Activated CD4-positive, alpha-beta T cell treated with anti-CD3 and anti-CD28 coated beads, Interleukin-2, amount 50 U/mL, for 1 hour (primary cell): ENCODE data around the gene COL16A1.
"Not testable (repeated sequence)": the region's sequence is repeated elsewhere in the genome, so short reads cannot be mapped to it uniquely, and the experiment has no call there.

Experiments
- DNase-seq: peaks from one replicate; pipeline ENCODE4 v3.0.0-alpha.2; 2020

The COL16A1 gene

DNA sequence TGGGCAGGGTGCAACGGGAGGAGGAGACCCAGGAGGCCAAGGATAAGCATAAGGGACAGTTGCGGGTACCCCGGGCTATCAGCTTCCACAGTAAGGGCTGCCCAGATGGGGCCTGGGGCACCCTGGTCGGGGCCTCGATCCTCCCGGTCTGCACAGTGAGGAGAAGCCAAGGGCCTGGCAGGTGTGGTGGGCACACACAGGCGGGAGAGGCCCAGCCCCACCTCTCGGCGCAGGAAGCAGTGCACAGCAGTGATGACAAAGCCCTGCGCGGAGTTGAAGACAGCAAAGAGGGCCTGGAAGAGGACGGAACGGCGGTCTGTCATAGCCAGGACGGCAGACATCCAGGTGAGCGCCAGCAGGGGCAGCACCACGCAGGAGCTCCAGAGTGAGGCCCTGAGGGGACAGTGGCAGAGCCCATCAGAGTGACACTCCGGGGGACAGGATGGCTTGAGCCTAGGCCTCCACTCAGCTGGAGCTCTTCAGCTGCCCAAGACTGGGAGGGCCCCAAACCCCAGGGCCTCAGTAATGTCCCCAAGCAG lies 29.0 kb upstream of the COL16A1 start:
- no peak for DNase-seq

DNA sequence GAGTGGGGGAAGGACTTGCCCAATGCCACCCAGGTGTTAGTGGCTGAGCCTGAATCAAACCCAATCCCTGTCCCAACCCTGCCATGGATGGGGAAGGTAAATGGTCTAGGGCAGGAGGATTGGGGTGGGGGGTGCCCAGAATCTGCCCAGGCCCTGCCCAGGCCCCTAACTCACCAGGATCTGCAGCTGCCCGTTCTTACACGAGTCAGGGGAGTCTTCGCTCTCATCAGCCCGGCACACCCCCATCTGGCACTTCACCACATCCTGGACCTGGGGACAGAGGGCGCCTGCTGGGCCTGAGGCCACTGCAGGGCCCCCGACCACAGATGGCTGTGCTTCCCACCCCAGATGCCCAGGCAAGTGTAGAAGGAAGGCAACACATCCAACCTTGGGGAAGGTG lies 28.5 kb upstream of the COL16A1 start:
- DNase-seq, result no peak

DNA sequence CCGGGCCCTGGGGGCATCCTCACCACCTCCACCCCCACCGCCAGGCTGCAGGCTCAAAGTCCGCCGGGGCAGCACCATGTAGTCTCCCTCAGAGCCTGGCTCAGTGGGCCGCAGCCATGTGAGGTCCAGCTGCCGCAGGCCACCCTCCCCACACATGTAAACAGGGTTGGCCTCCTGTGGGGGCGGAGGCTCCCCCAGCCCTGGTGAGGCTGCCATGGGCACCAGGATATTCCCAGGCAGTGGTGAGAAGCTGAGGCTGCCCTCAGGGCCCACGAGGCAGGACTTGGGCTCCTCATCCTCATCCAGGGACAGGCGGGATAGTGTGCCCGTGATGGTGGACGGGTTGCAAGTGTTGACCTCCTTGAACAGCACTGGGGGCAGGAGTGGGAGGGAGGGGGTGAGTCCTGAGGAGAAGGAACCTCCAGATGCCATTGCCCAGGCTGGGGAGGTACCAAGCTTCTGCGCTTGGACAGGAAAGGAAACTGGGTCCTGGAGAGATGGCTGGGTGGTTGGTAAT lies 27.3 kb upstream of the COL16A1 start:
- DNase-seq, result no peak

DNA sequence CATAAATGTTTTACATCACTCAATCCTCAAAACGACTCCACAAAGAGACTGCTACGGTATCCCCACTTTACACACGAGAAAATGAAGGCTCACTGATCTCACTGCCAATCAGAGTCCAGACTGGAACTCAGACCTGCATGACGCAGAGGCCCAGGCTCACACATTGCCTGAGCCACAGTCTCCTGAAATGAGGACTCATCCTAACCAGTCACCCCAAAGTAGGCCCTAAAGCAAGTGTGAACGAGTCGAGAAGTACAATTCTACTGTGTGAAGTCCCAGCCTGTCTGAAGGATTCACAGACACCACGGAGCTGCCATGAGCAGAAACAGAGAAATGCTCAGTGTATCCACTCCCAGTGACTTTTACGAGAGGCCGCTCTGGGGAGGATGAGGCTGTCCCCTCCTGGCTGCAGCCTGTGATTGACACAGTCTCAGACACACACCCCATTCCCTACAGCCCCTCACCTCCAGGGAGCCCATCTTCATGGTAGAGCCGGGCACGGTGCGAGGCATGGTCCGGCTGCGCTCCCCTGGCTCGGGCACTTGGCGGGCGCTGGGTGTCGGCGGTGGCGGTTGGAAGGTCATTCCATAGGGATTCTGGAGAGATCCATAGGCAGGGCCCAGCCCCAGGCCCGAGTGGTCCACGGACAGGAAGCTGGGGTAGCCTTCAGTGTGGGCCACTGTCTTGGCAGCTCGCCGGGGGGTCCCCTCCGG lies 26.7 kb upstream of the COL16A1 start:
- DNase-seq, result no peak

DNA sequence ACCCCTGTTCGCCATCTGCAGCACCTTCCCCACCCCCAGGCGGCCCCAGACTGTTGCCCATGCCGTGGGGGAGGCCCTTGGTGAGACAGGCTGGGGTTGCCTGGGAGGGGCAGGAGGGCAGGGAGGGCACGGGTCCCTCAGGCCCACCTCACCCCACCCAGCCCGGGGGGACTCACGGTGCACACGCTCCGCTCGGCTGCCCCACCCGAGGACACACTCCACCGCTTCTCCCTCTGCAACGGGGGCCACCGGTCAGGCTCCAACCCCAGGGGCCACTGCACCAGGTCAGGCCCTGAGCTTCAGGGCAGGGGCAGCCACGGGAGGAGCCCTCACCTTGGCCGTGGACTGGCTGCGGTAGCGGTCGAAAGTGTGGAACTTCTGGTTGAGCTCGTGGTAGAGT lies 24.0 kb upstream of the COL16A1 start:
- DNase-seq, result no peak

DNA sequence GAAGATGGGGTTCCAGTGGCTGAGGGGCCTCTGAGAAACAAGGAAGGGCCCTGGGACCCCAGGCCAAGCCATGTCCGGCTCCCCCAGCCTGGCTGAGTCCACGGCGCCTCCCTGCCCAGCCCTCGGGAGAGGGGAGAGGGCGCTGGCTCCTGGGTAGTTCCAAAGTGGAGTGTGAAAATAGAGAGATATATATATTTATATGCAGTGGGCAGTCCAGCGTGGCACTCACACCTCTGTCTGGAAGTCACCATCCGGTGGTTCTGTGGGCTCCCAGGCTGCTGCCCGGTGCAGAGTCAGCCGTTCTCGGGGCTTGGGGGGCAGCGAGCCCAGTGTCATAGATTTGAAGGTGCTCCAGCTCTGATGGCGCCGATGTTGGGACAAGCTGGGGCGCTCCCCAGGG lies 23.4 kb upstream of the COL16A1 start:
- DNase-seq, result no peak

DNA sequence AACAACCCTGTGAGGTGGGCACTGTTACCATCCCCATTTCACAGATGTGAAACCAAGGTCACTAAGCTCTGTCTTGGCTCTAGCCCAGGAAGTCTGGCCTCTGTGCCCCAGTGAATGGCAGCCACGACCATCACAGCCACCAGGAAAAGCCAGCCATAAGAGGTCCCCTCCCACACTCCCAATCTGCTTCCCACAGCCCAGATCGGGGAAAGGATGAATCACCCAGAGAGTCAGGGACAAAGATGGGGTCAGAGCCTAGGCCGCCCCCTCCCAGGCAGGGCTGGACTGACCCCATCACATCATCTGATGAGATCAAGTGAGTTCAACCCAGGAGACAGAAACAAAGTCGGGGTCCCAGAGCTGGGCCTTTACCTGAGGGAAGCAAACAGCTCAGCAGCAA lies 22.9 kb upstream of the COL16A1 start:
- DNase-seq, result no peak

DNA sequence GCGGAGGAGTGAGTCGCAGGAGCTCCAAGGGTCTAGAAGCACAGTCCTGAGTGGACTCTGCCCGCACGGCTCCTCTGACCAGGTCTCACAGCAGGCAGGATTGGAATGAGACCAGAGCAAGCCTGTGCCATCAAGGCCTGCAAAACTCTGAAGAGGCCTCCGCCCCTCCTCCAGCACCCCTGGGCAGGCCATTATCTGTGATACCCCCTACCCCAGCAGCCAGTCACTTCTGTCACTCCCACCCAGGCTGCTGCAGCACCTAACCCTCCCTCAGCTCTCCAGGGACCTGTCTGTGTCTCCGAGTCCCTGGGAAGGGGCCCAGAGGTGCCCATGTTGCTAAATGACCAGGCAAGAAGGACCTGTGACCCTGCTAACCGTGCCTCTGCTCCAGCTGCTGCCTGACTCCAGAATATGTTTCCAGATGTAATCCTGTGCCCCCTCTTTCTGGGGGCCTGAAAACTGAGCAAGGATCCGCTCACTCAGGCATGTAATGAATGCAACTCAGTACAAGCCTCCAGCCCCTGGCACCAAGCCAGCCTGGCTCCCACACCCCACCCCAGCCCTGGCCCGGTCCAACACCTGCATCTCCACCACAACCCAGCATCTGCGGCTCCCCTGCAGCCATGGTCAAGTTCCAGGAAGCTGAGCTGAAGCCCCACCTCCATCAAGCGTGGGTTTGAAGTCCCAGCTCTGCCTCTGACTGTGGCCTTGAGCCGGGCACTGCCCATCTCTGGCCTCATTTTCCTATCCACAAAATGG lies 22.1 kb upstream of the COL16A1 start:
- DNase-seq, result no peak

DNA sequence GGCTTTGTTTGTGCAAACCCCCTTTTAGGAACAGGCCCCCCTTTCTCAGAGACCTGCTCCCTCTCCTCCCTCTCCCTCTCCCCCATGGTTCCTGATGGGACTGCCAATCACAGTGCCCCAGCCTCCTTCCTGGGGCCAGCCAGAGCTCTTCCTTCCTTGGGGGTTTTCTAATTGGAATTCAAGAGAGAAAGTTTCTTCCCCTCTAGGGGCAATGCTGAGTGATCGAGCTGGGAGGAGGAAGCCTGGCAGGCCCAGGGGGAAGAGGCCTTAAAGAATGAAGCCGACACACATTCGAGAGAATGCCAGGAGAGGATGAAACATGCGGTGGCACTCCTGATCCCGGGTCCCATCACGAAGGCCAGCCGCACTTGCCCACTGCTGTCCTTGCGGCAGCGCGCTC lies 21.3 kb upstream of the COL16A1 start:
- DNase-seq, result no peak

DNA sequence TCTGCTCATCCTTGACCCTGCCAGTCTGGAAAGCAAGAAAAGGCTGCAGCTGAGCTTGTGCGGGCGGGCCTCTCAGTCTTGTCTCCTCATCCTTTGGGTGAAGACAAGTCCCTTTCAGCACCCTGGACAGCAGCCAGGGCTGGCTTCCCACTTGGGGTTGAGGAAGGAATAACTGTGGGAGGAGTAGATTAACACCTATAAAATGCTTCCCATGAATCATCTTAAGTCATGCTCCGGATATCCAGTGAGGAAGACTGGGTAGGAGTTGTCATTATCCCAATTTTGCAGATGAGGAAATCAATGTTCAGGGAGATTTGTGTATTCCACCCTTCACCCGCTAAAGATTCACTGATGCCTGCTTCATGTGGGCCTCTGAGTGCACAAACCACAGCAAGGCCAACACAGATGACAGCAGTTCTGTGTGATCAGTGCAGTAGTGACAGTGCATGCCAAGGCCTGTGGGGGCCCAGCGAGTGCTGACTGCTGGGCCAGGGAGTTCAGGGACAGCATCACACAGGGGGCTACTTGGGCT lies 20.1 kb upstream of the COL16A1 start:
- DNase-seq, result peak; percentile 53

DNA sequence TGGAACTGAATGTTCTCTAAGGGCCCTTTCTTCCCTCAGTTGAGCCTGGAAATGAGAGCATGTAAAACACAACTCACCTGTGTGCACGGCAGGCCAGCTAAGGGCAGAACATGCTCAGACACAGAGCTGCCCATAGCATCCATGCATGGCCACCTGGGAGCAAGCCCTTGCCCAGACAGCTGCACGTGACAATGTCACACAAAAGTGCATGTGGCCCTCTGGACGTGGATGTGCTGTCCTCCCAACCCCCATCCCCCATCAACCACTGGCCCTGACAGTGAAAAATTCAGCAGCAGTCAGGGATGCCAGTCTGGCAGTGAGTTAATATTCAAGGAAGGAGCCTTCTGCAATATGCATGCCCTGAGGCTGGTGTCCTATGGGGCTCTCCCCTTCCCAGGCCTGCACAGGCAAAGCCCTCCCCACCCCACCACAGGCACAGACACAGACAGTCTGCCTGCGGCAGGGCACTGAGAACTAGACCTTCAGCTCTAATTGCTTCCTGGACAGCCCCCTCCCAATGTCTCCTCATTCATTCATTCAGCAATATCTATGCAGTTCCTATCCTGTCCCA lies 14.6 kb upstream of the COL16A1 start:
- DNase-seq, result no peak

DNA sequence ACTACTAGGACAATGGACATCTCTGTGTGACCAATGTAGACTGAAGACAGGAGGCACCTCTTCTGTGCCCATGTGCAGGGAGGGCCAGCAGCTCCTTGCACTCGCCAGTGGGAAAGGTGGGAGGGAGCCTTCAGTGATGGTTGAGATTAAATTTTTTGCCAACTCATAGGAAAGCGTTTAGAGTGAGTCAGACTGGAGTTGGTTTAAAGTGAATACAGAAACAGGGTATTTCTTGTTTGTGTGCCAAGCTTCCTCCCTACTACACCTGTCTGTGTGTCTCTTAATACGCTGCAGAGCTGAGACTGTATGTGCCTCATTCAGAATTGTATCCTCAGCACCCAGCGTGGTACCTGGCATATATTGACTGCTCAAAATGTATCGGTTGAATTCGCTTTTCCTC lies 13.5 kb upstream of the COL16A1 start:
- no peak for DNase-seq

DNA sequence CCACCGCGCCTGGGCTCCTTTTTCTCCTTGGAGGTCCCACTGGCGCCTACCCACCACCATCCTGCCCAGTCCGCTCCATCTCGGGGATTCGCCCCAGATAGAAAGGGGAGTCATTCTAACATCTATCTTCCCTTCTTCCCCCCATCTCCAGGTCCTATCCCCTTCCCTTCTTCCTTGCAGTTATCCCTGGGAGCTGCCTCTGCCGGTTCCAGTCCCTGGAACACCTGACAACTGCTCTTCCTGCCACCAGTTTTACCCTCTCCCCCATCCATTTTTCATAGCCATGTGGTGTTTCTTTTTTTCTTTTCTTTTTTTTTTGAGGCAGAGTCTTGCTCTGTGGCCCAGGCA lies 12.0 kb upstream of the COL16A1 start:
- DNase-seq, result no peak

DNA sequence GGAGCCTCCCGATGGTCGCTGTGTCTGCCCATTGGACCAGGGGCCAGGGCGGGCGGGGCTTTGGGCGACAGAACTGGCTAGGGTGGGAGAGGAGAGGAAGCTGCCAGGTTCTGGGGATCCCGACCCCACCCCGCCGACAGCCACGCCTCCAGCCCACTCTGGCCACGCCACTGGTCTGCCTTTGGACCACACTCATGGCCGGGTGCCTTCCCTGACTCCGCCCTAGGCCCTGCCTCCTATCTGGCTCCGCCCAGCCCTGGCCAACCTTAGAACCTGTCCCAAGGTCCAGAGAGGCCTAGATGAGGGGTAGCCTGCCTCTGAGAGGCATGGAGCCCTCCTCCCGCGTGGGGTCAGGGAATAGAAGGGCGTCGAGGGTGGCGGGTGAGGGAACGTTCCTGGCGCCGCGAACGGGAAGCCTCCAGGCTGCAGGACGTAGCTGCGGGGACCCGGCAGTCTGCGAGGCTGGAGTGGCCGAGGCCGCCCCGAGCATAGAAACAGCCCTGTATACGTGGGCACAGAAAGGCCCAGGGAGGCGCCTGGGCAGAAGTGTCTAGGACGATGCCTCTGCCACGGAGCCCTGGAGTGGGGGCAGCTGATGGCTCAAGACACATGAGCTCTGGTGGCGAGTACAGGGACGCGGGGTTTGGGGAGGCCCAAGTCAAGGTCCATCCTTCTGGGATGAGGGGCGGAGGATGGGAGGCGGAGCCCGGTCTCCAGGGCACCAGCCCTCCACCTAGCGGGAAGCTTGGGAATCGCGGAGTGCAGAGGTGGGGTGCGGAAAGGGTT lies 11.5 kb upstream of the COL16A1 start:
- peak; percentile 19 for DNase-seq

DNA sequence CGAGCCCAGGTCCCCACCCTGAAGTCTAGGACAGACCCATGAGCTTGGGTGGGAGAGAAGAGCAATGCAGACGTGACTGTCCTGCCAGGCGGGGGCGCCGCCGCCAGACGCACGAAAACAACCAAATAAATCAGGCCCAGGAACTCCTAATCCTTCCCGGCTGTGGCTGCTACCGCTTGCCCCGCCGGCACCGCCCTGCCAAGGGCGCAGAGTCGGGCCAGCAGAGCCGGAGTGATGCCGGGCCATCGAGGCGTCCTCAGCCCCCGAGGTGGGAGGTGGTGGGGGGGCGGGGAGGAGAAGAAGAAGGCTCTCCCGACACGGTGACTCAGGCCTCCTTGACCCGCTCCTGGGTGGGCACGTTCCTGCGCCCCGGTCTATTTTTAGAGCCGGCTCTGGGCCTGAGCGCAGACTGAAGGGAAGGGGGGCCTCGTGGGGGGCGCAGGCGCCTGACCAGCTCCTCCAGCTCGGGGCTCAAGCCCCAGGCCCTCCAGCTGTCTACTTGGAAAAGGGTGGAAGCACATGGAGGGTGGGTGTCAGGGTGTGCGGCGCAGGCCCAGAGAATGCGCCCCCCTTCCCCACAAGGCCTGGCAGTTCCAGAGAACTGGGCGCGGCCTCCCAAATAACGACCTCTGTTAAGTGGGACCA lies 10.7 kb upstream of the COL16A1 start:
- peak; percentile 15 for DNase-seq

DNA sequence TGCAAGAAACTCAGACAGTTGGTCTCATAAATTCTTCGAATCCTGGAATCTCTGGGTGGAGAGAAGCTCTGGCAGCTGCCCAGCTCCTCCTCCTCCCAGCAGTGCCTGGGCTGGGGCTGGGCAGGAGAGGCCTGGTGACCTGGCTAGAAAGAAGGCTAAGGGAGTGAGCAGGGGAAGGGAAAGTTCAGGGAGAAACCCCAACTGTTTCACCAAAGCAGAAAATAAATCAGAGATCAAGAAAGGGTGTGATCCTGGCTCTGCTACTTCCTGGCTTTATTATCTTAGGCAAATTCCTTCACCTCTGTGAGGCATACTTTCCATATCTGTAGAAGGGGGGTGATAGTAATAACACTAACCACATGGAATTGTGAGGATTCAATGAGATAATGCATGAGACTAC lies 8.8 kb upstream of the COL16A1 start:
- DNase-seq, result no peak

DNA sequence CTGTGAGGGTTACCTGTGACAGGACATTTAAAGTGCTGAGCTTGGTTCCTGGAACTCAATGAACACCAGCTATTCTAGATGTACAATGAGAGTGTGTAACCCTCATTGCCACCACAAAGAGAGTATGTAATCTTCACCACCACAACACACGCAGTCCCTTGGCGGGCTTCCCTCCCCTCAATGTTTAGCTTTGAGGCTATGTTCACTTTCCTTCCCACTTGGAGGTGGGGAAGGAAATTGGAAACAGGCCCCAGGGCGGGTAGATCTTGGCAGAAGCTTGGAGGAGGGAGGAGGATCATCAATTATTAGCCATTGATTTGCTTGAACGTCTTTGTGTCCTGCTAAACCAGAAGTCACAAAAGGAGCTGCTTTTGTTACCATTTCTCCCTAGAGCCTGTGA lies 8.3 kb upstream of the COL16A1 start:
- DNase-seq, result no peak

DNA sequence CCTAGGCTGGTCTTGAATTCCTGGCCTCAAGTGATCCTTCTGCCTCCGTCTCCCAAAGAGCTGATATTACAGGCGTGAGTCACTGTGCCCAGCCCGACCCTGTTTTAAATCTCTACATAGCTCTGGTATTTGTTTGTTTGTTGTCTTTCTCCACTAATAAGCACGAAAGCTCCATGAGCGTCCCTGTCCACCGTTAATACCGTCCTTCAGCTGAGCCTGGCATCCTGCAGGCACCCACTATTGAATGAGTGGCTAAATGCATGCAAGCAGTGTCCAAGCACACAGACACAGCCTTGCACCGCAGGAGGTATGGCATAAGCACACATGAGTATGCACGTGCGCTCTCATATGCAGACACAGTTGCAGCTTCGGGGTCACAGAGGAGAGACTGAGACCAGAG lies 4.5 kb upstream of the COL16A1 start:
- DNase-seq, result no peak

DNA sequence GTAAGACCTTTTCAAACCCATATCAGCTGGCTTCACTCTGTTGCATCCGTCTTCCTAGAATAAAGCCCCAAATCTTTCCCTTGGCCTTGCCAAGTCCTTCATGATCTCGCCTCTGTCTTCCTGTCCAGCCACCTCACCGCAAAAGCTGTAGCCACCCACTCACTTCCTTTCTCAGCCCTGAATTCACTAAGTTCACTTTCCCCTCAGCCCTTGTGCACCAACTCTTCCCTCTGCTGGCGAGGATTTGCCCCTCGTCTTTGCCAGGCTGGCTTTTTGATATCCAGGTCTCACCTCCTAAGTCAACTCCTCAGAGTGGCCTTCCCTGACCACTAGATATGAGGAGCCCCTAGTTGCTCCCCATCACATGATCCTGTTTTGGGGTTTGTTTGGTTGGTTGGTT lies 3.9 kb upstream of the COL16A1 start:
- DNase-seq, result no peak

DNA sequence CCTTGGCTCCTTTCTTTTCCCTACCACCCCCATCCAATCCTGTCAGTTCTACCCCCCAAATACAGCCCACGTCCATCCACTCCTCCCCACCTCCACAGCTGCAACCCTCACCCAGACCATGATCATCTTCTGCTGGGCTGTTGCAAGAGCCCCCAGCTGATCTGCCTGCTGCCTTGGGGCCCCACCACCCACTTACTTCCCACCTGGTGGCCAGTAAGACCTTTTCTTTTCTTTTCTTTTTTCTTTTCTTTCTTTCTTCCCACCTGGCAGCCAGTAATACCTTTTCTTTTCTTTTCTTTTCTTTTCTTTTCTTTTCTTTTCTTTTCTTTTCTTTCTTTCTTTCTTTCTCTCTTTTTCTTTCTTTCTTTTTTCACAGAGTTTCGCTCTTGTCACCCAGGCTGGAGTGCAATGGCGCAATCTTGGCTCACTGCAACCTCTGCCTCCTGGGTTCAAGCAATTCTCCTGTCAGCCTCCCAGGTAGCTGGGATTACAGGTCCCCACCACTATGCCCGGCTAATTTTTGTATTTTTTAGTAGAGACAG lies 3.3 kb upstream of the COL16A1 start:
- DNase-seq, result not testable (repeated sequence)

DNA sequence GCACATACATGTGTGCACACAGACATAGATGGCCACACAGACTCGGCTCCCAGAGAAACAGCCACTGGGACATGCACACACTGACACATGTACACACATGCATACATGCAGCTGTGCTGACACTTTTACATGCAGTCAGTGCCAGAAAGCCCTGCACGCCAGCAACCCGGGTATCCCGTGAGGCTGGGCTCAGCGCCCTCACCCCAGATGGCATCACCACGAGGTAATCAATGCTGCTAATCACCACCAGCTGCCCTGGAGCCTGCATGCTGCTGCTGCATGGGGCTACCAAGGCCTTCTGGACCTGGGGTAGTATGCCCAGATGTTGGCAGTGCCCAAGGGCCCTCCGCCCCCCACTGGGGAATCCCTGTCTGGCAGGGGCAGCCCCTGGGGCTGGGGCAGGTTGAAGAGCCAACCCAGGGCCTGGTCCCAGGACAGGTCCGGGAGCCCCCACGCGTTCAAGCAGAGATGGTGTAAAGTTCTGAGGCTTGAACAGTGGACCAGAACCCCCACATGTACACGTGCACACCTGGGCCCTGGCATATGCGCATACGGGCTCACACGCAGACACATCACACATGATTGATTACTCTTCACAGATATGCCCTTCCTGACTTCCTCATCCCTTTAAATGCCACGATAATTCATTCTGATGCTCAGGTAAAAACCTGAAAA lies 2.7 kb upstream of the COL16A1 start:
- DNase-seq, result no peak
